Measurements from ENCODE around the gene SGCE.

DNA sequence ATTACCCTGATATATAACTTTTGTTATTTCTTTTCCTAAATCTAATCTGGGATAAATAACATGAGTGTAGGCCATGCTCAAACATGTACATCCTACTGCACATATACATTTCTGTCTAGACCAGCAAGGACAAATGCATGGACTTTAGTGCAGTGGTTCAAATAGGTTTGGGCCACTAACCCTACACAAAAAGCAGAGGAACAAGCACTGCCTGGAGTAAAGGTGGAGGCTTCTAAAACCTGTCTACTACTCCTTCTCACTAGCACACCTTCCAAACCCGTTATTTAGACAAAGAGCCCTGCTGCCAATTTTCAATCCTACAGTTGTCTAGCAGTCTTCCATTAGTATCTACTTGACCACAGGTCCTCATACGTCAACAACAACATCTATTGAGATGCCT, 34.8 kb downstream of the SGCE start:
- TF ChIP-seq CTCF (IDR thresholded peaks at IDR 0.05) = no peak
- no peak for TF ChIP-seq ZFX (IDR thresholded peaks at IDR 0.05; ENCODE audit: borderline replicate concordance)

All from 22Rv1 (cell line).